GM12891 (cell line): Measurements from ENCODE around the gene ZNF891. TPM values are rescaled to one million over a fixed set of nuclear protein-coding genes. Genes with fewer than 3 reads are reported as not detected.
A peak's percentile ranks its signal among the peaks of the same experiment; 100 is the strongest.

Experiments used
- DNase-seq: peaks from one replicate; pipeline ENCODE4 v3.0.0; 2011; ENCODE audit warnings: low spot score; ENCODE audit not compliant: insufficient read length
- FAIRE-seq: peaks from 2 replicates; lab custom pipeline; 2011; peaks lifted over from hg19 to GRCh38; lab: Jason Lieb, UNC
- PAX5 ChIP-seq: IDR thresholded peaks from 2 replicates; pipeline ENCODE4 v1.6.1; 2011; ENCODE audit warnings: low read length, moderate library complexity, mild to moderate bottlenecking; ENCODE audit not compliant: insufficient read depth, severe bottlenecking
- POLR2A ChIP-seq: IDR thresholded peaks from 2 replicates; pipeline ENCODE4 v1.6.1; 2011; ENCODE audit warnings: low read depth, low read length, control low read depth
- POLR2AphosphoS5 ChIP-seq: IDR thresholded peaks from 2 replicates; pipeline ENCODE4 v1.6.1; 2011; ENCODE audit warnings: low read depth, low read length, control low read depth
- POU2F2 ChIP-seq: IDR thresholded peaks from 2 replicates; pipeline ENCODE4 v1.6.1; 2011; ENCODE audit warnings: low read depth, mild to moderate bottlenecking, control low read depth, low read length, moderate library complexity
- SPI1 ChIP-seq: IDR thresholded peaks from 2 replicates; pipeline ENCODE4 v1.6.1; 2011; ENCODE audit warnings: low read depth, low read length, control low read depth
- TAF1 ChIP-seq: IDR thresholded peaks from 2 replicates; pipeline ENCODE4 v1.6.1; 2011; ENCODE audit warnings: low read depth, low read length, control low read depth
- polyA plus RNA-seq: library from polyadenylated mRNA; unstranded; fragments of >200 nt; gene quantifications from one replicate; pipeline ENCODE4 v1.2.1, GENCODE V29; 2012; ENCODE audit warnings: low read depth, missing spikeins, inconsistent platforms; ENCODE audit not compliant: missing spikeins

The ZNF891 gene
- polyA plus RNA-seq, result 0.23 TPM

GRCh38 chr12:133130038-133130807 is at the start of gene ZNF891, which contains the start of gene ZNF10:
Gene ZNF891 (minus strand): TSS chr12:133130274. CDS start chr12:133121918, 8,356 bp downstream.
Gene ZNF10 (plus strand): TSS chr12:133130627. CDS start chr12:133144493, 13,866 bp downstream.
- DNase-seq (peak; percentile 64), FAIRE-seq (peak; percentile 100)
- TF ChIP-seq SPI1 (no peak), POLR2AphosphoS5 (peak; percentile 92), POU2F2 (peak; percentile 73; the same call in 1 of the 2 replicates), POLR2A (peak; percentile 92), TAF1 (peak; percentile 84), PAX5 (peak; percentile 4)

- FAIRE-seq (no peak), DNase-seq (no peak)
- TF ChIP-seq PAX5, result no peak
- TF ChIP-seq POLR2A, result no peak
- no peak for TF ChIP-seq POLR2AphosphoS5
- no peak for TF ChIP-seq SPI1
- TF ChIP-seq TAF1, result no peak
- no peak for TF ChIP-seq POU2F2
Measured at GRCh38 chr12:133174901-133175300, 44.8 kb upstream of the ZNF891 start.

- TF ChIP-seq POLR2AphosphoS5 (no peak), TAF1 (no peak), SPI1 (no peak), PAX5 (no peak), POU2F2 (no peak), POLR2A (no peak)
- DNase-seq (no peak), FAIRE-seq (no peak)
Measured at GRCh38 chr12:133172491-133172890, 42.4 kb upstream of the ZNF891 start.

DNA sequence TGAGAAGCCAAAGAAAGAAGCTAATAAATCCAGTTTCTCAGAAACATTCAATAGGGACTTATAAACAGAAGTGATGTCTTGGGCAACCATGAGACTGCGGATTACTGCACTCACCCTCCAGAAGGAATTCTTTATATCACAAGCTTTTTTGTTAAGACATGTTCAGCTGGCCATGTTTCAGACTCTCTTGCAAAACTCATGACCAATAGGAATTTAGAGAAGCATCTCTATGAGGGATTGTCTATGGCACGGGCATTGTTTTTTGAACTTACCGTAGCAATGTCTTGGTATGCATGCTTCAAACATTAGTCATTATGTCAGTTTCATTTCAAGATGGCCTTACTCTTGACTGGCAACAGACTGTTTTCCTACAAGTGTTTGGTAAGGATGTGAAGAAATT is 35.7 kb upstream of the ZNF891 start:
- TF ChIP-seq POLR2A (no peak), TAF1 (no peak), PAX5 (no peak), POU2F2 (no peak), SPI1 (no peak), POLR2AphosphoS5 (no peak)
- DNase-seq (no peak), FAIRE-seq (no peak)

GRCh38 chr12:133156125-133156690 is 26.1 kb upstream of the ZNF891 start:
- TF ChIP-seq TAF1 (no peak), SPI1 (no peak), POU2F2 (no peak), POLR2AphosphoS5 (no peak), PAX5 (no peak), POLR2A (no peak)
- FAIRE-seq (no peak), DNase-seq (no peak)

DNA sequence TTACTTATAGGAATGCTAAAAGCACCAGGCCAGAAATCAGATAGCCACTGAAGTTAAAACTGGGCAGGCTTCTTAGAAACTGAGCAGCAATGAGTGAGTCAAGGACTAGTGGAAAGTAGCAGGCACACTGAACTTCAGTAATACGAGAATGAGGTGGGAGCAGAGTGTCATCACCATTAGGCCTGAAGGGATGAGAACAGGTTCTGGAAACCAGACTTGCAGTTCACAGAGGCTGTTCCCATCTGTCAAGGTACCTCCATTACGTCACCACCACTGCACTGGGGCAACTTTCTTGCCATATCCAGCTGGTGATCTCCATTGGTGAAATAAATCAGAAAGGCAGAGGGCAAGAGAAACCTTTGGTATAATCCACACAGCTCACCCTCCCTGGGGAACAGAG is 15.9 kb upstream of the ZNF891 start:
- FAIRE-seq (no peak), DNase-seq (no peak)
- no peak for TF ChIP-seq TAF1
- no peak for TF ChIP-seq POLR2AphosphoS5

- FAIRE-seq, result no peak
- TF ChIP-seq POU2F2 (no peak), POLR2A (no peak), SPI1 (no peak), POLR2AphosphoS5 (no peak), TAF1 (no peak), PAX5 (no peak)
- no peak for DNase-seq
Measured at GRCh38 chr12:133135747-133136146, 5.7 kb upstream of the ZNF891 start.

- DNase-seq, result no peak
- no peak for FAIRE-seq
- TF ChIP-seq SPI1 (no peak), PAX5 (no peak), POU2F2 (no peak), TAF1 (no peak), POLR2AphosphoS5 (no peak), POLR2A (no peak)
Measured at GRCh38 chr12:133130808-133131128, 694 bp upstream of the ZNF891 start.

DNA sequence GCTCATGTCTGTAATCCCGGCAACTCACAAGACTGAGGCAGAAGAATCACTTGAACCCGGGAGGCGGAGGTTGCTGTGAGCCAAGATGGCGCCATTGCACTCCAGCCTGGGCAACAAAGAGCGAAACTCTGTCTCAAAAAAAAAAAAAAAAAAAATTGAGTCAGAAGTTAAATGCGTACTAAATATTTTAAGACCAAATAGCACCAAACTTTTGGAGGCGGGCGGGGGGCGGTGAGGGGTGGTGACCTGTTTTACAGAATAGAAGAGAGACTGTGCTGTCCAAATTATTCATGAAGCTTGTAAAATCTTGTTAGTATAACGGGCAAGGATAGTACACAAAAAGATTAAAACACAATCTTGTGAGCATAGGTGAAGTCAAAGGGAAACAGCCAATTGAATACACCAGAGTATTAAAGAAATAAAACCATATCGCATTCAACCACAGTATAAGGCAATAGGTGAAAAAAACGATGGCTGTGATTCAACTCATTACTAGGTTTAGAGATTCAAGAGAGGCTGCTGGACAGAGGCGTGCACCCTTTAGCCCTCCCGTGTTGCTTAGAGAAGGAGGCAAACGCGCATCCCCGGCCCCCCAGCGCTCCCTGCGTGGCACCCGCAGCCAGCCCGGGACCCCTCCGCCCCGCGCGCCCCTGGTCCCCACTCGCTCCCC is 571 bp downstream of the ZNF891 start:
- no peak for FAIRE-seq
- no peak for TF ChIP-seq POLR2A
- no peak for TF ChIP-seq TAF1
- TF ChIP-seq PAX5, result no peak
- no peak for DNase-seq

- DNase-seq (no peak), FAIRE-seq (no peak)
- TF ChIP-seq SPI1, result no peak
Measured at GRCh38 chr12:133124674-133125073, 5.4 kb downstream of the ZNF891 start.
